Measurements from ENCODE around the gene FOXS1. TPM values are rescaled to one million over a fixed set of nuclear protein-coding genes. Genes with fewer than 3 reads are reported as not detected.

The FOXS1 gene
- polyA plus RNA-seq, 3 donors = not detected

GRCh38 chr20:31835554-31835953, 9.8 kb downstream of the FOXS1 start:
- Histone ChIP-seq H3K9me3 (replicated peaks in 1 of 2; ENCODE audit: control insufficient read depth in 1 of 2, insufficient read depth in 1 of 2, low read length in 2 of 2) (no peaks in the 10 kb centered on the region), H3K4me2 (replicated peaks; ENCODE audit: extremely low read depth, low read length, poor library complexity, severe bottlenecking) (peak overlapping the region; percentile 63), H3K27me3 (ENCODE audit: control insufficient read depth in 2 of 2, insufficient read depth in 2 of 2, low read length in 2 of 2) (peaks cover 0 to 42% of the 10 kb centered on the region in 2 donors), H3K4me1 (ENCODE audit: control insufficient read depth in 1 of 2, insufficient read depth in 2 of 2, low read length in 2 of 2) (peaks cover 42 to 50% of the 10 kb centered on the region in 2 donors), H3K27ac (ENCODE audit: low read depth in 1 of 2, low read length in 2 of 2) (peak overlapping the region in 1 of 2 donors; percentile 45), H2AFZ (ENCODE audit: insufficient read depth, low read depth, low read length, poor library complexity, severe bottlenecking) (no peak overlapping the region), H4K20me1 (ENCODE audit: insufficient read depth, low read length) (no peaks in the 10 kb centered on the region), H3K36me3 (replicated peaks in 1 of 2; ENCODE audit: control insufficient read depth in 1 of 2, insufficient read depth in 2 of 2, low read length in 2 of 2) (no peaks in the 10 kb centered on the region), H3K9ac (ENCODE audit: insufficient read depth, low read length, poor library complexity, severe bottlenecking) (peak overlapping the region; percentile 32), H3K4me3 (replicated peaks in 1 of 3; ENCODE audit: low read depth in 2 of 3, low read length in 3 of 3) (peak overlapping the region in 1 of 3 experiments; percentile 54), H3K79me2 (ENCODE audit: insufficient read depth, low read length) (no peaks in the 10 kb centered on the region)
- peak overlapping the region in 3 of 7 donors; percentile 8 to 35 (median 19) for H3K27ac Mint-ChIP-seq
- H3K27me3 Mint-ChIP-seq (ENCODE audit: low read depth in 3 of 3) = peaks cover 12 to 45% (median 36%) of the 10 kb centered on the region in 3 donors
- TF ChIP-seq CTCF (IDR thresholded peaks at IDR 0.05) = no peak
- H3K4me1 Mint-ChIP-seq = no peaks in the 10 kb centered on the region
- peak overlapping the region in 1 of 2 donors; percentile 30 for H3K4me3 Mint-ChIP-seq
- WGBS (ENCODE audit: insufficient coverage) = 58% methylated on average over 8 of the region's 9 CpGs
- no peak for DNase-seq
- intact Hi-C loops (cut with micrococcal nuclease) = no loop called here
- H3K36me3 Mint-ChIP-seq = peaks cover 0 to 2% of the 10 kb centered on the region in 2 donors
- no peaks in the 10 kb centered on the region for H3K9me3 Mint-ChIP-seq

GRCh38 chr20:31833931-31834521, 11.4 kb downstream of the FOXS1 start:
- WGBS (ENCODE audit: insufficient coverage) = 90% methylated on average over 9 of the region's 20 CpGs
- peaks cover 12 to 42% (median 34%) of the 10 kb centered on the region in 3 donors for H3K27me3 Mint-ChIP-seq (ENCODE audit: low read depth in 3 of 3)
- no peak for DNase-seq
- no peak overlapping the region for H3K4me3 Mint-ChIP-seq
- H3K27ac Mint-ChIP-seq = no peak overlapping the region
- H3K9ac ChIP-seq (ENCODE audit: insufficient read depth, low read length, poor library complexity, severe bottlenecking) = no peak overlapping the region
- H3K27ac ChIP-seq (ENCODE audit: low read depth in 1 of 2, low read length in 2 of 2) = no peak overlapping the region
- H3K9me3 ChIP-seq (replicated peaks in 1 of 2; ENCODE audit: control insufficient read depth in 1 of 2, insufficient read depth in 1 of 2, low read length in 2 of 2) = no peaks in the 10 kb centered on the region
- intact Hi-C loops (cut with micrococcal nuclease) = no loop called here
- peaks cover 0 to 38% of the 10 kb centered on the region in 2 donors for H3K27me3 ChIP-seq (ENCODE audit: control insufficient read depth in 2 of 2, insufficient read depth in 2 of 2, low read length in 2 of 2)
- no peaks in the 10 kb centered on the region for H3K36me3 ChIP-seq (replicated peaks in 1 of 2; ENCODE audit: control insufficient read depth in 1 of 2, insufficient read depth in 2 of 2, low read length in 2 of 2)
- no peaks in the 10 kb centered on the region for H4K20me1 ChIP-seq (ENCODE audit: insufficient read depth, low read length)
- H3K36me3 Mint-ChIP-seq = peaks cover 0 to 2% of the 10 kb centered on the region in 2 donors
- no peak overlapping the region for H3K4me3 ChIP-seq (replicated peaks in 1 of 3; ENCODE audit: low read depth in 2 of 3, low read length in 3 of 3)
- H3K4me1 Mint-ChIP-seq = no peaks in the 10 kb centered on the region
- peaks cover 40 to 41% of the 10 kb centered on the region in 2 donors for H3K4me1 ChIP-seq (ENCODE audit: control insufficient read depth in 1 of 2, insufficient read depth in 2 of 2, low read length in 2 of 2)
- peaks cover 0 to 1% (median 0%) of the 10 kb centered on the region in 7 donors for H3K9me3 Mint-ChIP-seq
- no peaks in the 10 kb centered on the region for H3K79me2 ChIP-seq (ENCODE audit: insufficient read depth, low read length)
- H2AFZ ChIP-seq (ENCODE audit: insufficient read depth, low read depth, low read length, poor library complexity, severe bottlenecking) = no peak overlapping the region
- TF ChIP-seq CTCF (IDR thresholded peaks at IDR 0.05) = no peak
- no peak overlapping the region for H3K4me2 ChIP-seq (replicated peaks; ENCODE audit: extremely low read depth, low read length, poor library complexity, severe bottlenecking)

Data from CD14-positive monocyte (primary cell).